Memory B cell (primary cell): ENCODE results near the gene DPM1.

Experiments used
- ATAC-seq: fragments of 150-1000 bp; cut with Tn5 transposase; 2 replicates; pipeline ENCODE4 v1.10.0; 2021; ENCODE audit warnings: low read depth, mild to moderate bottlenecking, moderate library complexity
- DNase-seq, 2 donors: peaks; one replicate each; pipeline ENCODE4 v3.0.0; 2022; ENCODE audit warnings: low spot score in 2 of 2
- H3K27ac Mint-ChIP-seq: one replicate; pipeline ENCODE4 v1.8.0; 2022; ENCODE audit warnings: mild to moderate bottlenecking, moderate library complexity, mixed read lengths
- H3K27me3 Mint-ChIP-seq: one replicate; pipeline ENCODE4 v1.8.0; 2022; ENCODE audit warnings: mixed read lengths
- H3K36me3 Mint-ChIP-seq: one replicate; pipeline ENCODE4 v1.8.0; 2022; ENCODE audit warnings: mild to moderate bottlenecking, mixed read lengths
- H3K4me1 Mint-ChIP-seq: one replicate; pipeline ENCODE4 v1.8.0; 2022; ENCODE audit warnings: mixed read lengths
- H3K4me3 Mint-ChIP-seq: one replicate; pipeline ENCODE4 v1.8.0; 2022; ENCODE audit warnings: mild to moderate bottlenecking, moderate library complexity, mixed read lengths
- H3K9me3 Mint-ChIP-seq: one replicate; pipeline ENCODE4 v1.8.0; 2022; ENCODE audit warnings: mixed read lengths

Gene DPM1

DNA sequence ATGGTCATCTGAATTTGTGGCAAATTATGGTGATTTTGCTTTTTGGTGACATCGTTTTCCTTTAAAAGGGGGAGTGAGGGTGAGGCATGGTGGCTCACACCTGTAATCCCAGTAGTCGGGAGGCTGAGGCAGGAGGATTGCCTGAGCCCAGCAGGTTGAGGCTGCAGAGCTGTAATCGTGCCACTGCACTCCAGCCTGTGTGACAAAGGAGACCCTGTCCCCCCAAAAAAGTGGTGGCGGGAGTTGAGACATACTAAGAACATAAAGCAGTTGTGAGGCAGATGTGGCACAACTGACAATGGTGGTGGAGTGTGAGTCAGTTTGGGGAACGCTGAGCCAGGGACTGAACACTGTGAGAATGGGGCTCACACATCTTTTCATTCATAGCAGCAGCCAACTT is 72.6 kb downstream of the DPM1 start:
- no peak for ATAC-seq

DNA sequence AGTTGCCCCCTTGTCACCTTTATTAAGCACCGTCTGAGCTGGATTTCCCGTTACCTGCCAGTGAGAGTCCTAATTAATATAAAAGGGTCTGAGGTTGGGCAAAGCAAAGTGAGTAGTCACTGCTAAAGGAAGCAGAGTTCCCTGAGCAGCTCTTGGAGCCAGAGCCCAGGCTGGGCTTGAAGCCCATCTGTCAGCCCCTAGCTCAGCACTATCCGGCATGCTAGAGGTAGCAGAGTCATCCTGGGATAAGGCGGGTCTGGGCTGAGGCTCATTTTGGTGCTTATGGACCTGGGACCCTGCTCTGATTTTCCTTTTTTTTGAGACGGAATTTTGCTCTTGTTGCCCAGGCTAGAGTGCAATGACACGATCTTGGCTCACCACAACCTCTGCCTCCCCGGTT is 73.3 kb downstream of the DPM1 start:
- Mint-ChIP-seq H3K9me3 (no peaks in the 10 kb centered on the region), H3K27ac (peak overlapping the region; percentile 47), H3K4me1 (no peaks in the 10 kb centered on the region), H3K36me3 (peaks cover 10% of the 10 kb centered on the region), H3K27me3 (no peaks in the 10 kb centered on the region), H3K4me3 (no peak overlapping the region)
- ATAC-seq (no peak), DNase-seq (no peak)

More for the DNA sequence above, 72.6 kb downstream of the DPM1 start:
- no peak overlapping the region for H3K27ac Mint-ChIP-seq
- DNase-seq = no peak
- peaks cover 10% of the 10 kb centered on the region for H3K36me3 Mint-ChIP-seq
- H3K4me3 Mint-ChIP-seq = no peak overlapping the region
- no peaks in the 10 kb centered on the region for H3K9me3 Mint-ChIP-seq
- H3K4me1 Mint-ChIP-seq = no peaks in the 10 kb centered on the region
- no peaks in the 10 kb centered on the region for H3K27me3 Mint-ChIP-seq
